Measurements from ENCODE around the gene MATN1.

Gene MATN1

DNA sequence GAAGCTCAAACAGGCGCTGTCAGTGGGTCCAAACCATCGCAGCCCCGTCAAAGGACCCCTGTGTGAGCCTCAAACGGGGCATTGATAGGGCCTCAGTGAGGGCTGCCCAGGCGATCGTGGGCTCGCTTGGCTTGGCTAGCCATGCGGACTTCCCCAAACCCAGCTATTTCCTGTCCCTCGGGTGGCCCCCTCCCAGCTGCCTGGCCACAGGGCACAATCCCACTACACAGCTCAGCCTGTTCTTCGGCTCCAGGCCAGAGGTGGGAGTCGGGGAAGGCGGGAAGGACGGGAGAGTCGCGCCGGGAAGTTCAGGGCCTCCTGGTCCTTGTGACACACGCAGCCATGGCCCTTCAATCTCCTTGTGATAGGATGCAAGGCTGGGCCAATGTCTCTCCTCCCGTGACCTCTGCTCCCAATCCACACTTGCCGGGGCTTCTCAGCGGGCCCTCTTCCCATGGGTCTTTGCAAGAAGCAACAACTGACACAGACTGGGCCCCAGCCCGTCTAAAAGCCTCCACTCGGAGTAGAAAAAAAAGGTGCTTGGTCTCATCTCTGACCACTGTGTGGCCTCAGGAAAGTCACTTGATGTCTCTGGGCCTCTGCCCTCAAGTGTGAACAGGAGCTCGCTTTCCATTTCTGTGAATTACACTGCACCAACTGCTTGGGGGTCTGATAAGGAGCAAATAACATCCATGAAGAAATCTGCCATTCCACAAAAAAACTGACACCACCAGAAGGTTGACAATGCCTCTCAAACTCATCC, 7.1 kb upstream of the MATN1 start:
- no peak for DNase-seq

DNA sequence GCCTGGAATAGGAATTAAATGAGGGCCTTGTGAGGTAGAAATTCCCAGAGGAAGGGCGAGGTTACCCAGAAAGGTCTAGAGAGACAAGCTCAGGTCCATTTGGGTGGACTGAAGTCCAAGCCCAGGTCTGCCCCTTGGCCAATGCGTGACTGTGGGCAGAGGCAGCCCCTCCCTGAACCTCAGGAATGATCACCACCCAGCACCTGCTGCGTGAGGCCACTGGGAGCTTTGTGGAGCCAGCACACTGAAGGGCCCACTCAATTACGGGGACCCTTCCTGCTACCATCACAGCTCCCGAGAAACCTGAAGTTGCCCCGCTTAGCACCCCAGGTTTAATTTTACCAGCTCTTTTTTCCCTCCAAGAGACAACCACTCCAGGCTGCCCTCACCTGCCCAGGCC, 6.5 kb upstream of the MATN1 start:
- no peak for DNase-seq

GRCh38 chr1:30728832-30729638, 5.7 kb upstream of the MATN1 start:
- no peak for DNase-seq

DNA sequence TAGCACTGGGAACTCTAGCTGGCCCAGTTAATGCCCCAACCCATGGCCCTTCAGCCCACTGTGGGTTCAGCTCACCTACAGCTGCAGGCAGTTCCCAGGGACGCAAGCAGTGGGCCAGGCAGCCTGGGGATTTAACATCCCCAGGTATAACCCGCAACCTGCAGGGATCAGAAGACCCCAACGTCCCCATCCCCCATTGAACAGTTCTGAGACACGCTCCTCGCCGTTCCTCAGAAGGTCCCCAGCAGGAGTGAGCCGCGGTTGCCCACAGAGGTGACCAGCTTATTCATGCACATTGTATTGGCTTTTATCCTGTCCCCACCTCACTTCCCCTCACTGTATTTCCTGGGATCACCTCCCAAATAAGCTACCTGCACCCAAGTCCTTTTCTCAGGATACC, 5.0 kb upstream of the MATN1 start:
- DNase-seq = no peak

- DNase-seq = no peak
These were observed 4.4 kb upstream of the MATN1 start for GRCh38 chr1:30727824-30728223.

GRCh38 chr1:30726773-30727684, 3.6 kb upstream of the MATN1 start:
- no peak for DNase-seq

DNA sequence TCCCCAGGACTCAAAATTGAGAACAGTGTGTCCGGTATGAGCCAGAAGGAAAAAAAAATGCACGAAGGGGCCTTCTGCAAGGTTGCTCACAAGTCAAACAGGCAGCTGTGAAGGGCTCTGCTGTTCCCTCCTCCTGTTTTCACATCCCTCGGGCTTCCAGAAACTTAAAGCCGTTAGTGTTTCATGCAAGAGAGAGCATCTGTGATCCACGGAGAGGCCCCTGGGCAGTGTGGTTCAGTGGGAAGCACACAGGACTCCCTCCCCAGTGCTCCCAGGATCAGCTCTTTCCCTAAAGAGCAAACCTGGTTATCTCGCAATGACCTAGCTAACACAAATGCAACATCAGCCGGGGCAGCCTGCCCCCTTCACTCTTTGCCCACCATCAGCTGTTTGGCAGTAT, 2.9 kb upstream of the MATN1 start:
- DNase-seq = no peak

- DNase-seq = no peak
These were observed 2.2 kb upstream of the MATN1 start for GRCh38 chr1:30725450-30726095.

DNA sequence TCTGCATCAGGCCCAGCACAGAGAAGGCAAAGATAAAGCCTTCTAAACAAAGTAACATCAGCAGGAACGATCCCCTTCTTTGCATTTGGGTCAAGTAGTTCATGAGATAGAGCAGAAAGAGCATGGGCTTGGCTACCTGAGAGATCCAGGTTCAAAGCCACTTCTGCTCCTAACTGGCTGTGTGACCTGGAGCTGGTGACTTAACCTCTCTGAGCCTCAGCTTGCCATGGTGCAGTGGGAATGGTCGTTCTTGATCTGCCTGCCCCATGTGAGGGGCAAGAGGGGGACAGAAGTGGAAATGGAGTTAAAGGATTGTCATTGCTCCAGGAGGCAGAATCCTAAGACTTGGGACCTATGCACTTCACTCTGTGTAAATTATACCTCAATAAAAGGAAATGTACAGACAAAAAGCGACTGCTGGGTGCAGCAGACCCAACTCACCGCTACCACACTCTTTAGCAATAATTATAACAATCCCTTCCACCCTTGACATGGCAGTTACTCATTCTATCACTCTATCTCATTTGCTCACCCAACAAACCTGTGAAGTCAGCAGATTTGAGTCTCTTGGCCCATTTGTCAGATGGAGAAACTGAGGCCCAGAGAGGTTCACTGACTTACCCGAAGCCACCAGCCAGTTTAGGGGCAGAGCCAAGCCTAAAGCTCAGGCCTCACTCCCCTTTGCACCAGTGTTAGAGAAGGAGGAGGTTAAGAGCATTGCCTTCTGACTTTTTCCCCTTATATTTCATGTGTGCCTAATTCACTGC, 1.5 kb upstream of the MATN1 start:
- no peak for DNase-seq

DNA sequence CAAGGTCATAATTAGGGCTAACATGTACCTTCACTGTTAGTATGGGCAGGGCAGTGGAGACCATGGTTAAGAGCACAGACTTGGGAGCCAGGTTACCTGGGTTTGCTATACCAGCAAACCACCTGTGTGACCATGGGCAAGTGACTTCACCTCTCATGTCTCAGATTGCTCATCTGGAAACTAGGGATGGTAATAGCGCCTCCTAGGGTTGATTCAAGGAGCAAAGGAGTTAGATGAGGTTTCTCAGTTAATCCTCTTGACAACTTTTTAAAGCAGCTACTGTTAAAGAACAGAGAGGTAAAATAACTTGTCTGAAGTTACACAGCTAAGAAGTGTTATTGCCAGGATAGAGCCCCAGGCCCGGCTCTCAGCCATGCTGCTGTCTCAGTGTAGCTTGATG, 790 bp upstream of the MATN1 start:
- no peak for DNase-seq

GRCh38 chr1:30721812-30722537, 1.4 kb downstream of the MATN1 start:
- no peak for DNase-seq

GRCh38 chr1:30721341-30721793, 2.0 kb downstream of the MATN1 start:
- no peak for DNase-seq

DNA sequence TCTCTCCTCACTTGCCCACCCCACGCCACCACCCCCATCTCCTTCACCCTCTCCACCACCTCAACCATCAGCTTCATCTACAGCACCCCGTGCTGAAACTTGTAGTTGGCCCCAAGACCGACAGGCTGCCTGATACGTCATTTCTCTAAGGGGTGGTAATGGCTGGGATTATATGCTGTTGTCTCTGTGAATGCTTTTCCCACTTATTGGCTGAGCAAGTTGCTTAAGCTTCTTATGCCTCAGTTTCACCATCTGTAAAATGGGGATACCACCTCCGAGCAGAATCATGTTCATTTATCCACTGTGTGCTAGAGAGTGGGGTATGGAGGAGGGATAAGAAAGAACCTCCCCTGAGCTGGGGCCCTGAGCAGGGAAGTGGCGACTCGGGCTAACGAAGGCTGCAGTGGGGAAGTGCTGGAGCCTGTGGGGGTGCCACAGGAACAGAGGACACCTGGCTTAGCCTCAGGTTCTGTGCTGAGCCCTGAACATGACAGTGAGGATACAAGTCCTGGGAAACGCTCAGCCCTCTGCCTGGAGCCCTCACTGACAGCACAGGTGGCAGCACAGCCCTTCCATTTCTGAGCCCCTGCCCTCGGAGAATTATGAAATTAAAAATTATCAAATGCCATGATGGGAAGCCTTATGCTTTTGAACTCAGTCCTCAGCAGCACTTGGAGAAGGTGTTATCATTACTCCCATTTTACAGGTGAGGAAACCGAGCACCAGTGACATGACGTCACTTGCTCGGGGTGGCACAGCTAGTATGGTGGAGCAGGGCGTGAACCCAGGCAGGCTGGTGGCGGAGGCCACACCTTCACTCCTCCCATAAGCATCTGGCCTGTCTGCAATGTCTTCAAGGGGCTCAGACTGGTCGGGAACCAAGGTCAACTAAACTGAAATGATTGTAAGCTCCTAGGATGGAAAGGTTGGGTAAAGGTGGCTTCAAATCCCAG, 2.8 kb downstream of the MATN1 start:
- DNase-seq = no peak

GRCh38 chr1:30719406-30720270, 3.7 kb downstream of the MATN1 start:
- DNase-seq = no peak

GRCh38 chr1:30718636-30719405, 4.6 kb downstream of the MATN1 start:
- peak; percentile 88 for DNase-seq

- DNase-seq = peak; percentile 99
These were observed 5.2 kb downstream of the MATN1 start for GRCh38 chr1:30718091-30718635.

DNA sequence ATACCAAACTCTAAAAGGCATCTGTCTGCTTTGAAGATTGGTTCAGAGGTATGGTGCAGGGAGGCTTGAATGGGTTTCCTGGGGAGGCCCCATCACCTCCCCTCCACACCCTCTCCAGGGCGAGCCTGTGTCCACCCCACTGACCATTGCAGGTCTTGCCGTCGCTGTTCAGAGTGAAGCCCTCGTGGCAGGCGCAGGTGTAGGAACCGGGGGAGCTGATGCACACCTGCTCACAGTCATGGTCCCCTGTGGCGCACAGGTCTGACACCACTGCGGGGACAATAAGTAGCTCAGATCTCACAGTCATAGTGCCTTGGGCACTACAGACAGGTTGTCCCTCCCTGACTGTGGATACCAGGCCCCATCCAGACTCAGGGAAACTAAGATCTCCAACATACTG, 6.7 kb downstream of the MATN1 start:
- DNase-seq = no peak

DNA sequence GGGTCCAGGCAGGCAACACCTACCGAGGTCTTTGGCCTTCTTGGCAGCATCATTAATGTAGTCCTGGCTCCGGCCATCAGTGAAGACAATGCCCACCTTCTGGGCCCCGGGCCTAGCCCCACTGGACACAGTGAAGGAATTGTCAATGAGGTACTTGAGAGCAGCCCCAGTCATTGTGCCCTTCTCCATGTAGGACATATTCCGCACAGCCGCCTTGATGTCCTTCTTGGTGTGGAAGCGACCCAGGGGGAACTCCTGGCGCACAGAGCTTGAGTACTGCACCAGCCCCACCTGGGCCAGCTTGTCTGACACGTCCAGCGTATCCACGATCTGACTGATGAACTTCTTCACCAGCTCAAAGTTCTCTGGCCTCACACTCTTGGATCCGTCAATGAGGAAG, 7.5 kb downstream of the MATN1 start:
- no peak for DNase-seq
